ENCODE measurements around the gene SEMA6C.

Gene SEMA6C

GRCh38 chr1:151165738-151166504 is 19.5 kb upstream of the SEMA6C start, which contains the start of the genes LYSMD1 and SCNM1:
Gene LYSMD1 (minus strand): TSS chr1:151165902. CDS start chr1:151165258, 644 bp downstream.
Gene SCNM1 (plus strand): TSS chr1:151166144. CDS start chr1:151166153, 9 bp downstream.
- Histone ChIP-seq H3K4me3 (peak within 1 kb of the TSS; percentile 72 to 94 (median 88)), H3K27ac (peak within 1 kb of the TSS; percentile 73 to 89 (median 86)), H3K9ac (peak within 1 kb of the TSS; percentile 83 to 94 (median 89)), H4K20me1 (peaks cover 0 to 49% (median 23%) of the 10 kb centered on the region in 11 experiments; a peak in 12 of 22 replicates), H3K4me1 (peaks cover 33 to 64% (median 58%) of the 10 kb centered on the region in 10 experiments), H3K4me2 (peak within 1 kb of the TSS; percentile 91 to 100 (median 97)), H3K36me3 (peaks cover 44 to 83% (median 65%) of the 10 kb centered on the region in 11 experiments), H3K27me3 (no peaks in the 10 kb centered on the region), H3K9me3 (replicated peaks in 1 of 11) (no peaks in the 10 kb centered on the region)
- no peak for TF ChIP-seq Cebpa-rat (IDR thresholded peaks at IDR 0.05)

- peaks cover 44 to 83% (median 65%) of the 10 kb centered on the region in 11 experiments for H3K36me3 ChIP-seq
- peak overlapping the region; percentile 66 to 94 (median 84) for H3K9ac ChIP-seq
- peak overlapping the region; percentile 59 to 89 (median 80) for H3K27ac ChIP-seq
- no peak for TF ChIP-seq Cebpa-rat (IDR thresholded peaks at IDR 0.05)
- H3K27me3 ChIP-seq = no peaks in the 10 kb centered on the region
- H3K4me2 ChIP-seq = peak overlapping the region; percentile 73 to 96 (median 91)
- H3K4me1 ChIP-seq = peaks cover 40 to 70% (median 64%) of the 10 kb centered on the region in 10 experiments
- H3K4me3 ChIP-seq = peak overlapping the region; percentile 72 to 94 (median 88)
- H3K9me3 ChIP-seq (replicated peaks in 1 of 11) = no peaks in the 10 kb centered on the region
- H4K20me1 ChIP-seq = peaks cover 0 to 49% (median 29%) of the 10 kb centered on the region in 11 experiments; a peak in 12 of 22 replicates
Observed at GRCh38 chr1:151165281-151165737, 18.9 kb upstream of the SEMA6C start.

- H4K20me1 ChIP-seq = peaks cover 0 to 53% (median 33%) of the 10 kb centered on the region in 11 experiments; a peak in 10 of 22 replicates
- peak overlapping the region; percentile 73 to 96 (median 91) for H3K4me2 ChIP-seq
- peak overlapping the region; percentile 72 to 94 (median 88) for H3K4me3 ChIP-seq
- peaks cover 40 to 83% (median 60%) of the 10 kb centered on the region in 11 experiments for H3K36me3 ChIP-seq
- no peaks in the 10 kb centered on the region for H3K27me3 ChIP-seq
- H3K9me3 ChIP-seq (replicated peaks in 1 of 11) = no peaks in the 10 kb centered on the region
- H3K4me1 ChIP-seq = peaks cover 45 to 75% (median 69%) of the 10 kb centered on the region in 10 experiments
- peak overlapping the region; percentile 66 to 94 (median 84); a peak in 21 of 22 replicates for H3K9ac ChIP-seq
- peak overlapping the region; percentile 59 to 89 (median 80); a peak in 21 of 22 replicates for H3K27ac ChIP-seq
- TF ChIP-seq Cebpa-rat (IDR thresholded peaks at IDR 0.05) = no peak
Observed at GRCh38 chr1:151164732-151165280, 18.4 kb upstream of the SEMA6C start.

GRCh38 chr1:151159373-151159772 is 12.9 kb upstream of the SEMA6C start:
- no peaks in the 10 kb centered on the region for H3K9me3 ChIP-seq (replicated peaks in 1 of 11)
- peak overlapping the region in 9 of 10 experiments; percentile 64 to 85 (median 74); a peak in 18 of 20 replicates for H3K4me3 ChIP-seq
- H3K9ac ChIP-seq = peak overlapping the region; percentile 43 to 94 (median 87)
- peaks cover 8 to 61% (median 40%) of the 10 kb centered on the region in 11 experiments for H3K36me3 ChIP-seq
- peaks cover 0 to 50% (median 33%) of the 10 kb centered on the region in 11 experiments; a peak in 9 of 22 replicates for H4K20me1 ChIP-seq
- H3K4me1 ChIP-seq = peaks cover 65 to 89% (median 82%) of the 10 kb centered on the region in 10 experiments
- H3K27ac ChIP-seq = peak overlapping the region; percentile 70 to 99 (median 94); a peak in 21 of 22 replicates
- TF ChIP-seq Cebpa-rat (IDR thresholded peaks at IDR 0.05) = no peak
- H3K4me2 ChIP-seq = peak overlapping the region; percentile 82 to 99 (median 97)
- no peaks in the 10 kb centered on the region for H3K27me3 ChIP-seq

- H3K27ac ChIP-seq = peak overlapping the region; percentile 70 to 99 (median 94); a peak in 21 of 22 replicates
- TF ChIP-seq Cebpa-rat (IDR thresholded peaks at IDR 0.05) = no peak
Observed at GRCh38 chr1:151158751-151159251, 12.4 kb upstream of the SEMA6C start.

GRCh38 chr1:151158326-151158725 is 11.9 kb upstream of the SEMA6C start:
- Histone ChIP-seq H3K27ac (peak overlapping the region; percentile 70 to 99 (median 94); a peak in 21 of 22 replicates), H3K4me1 (peaks cover 55 to 86% (median 76%) of the 10 kb centered on the region in 10 experiments), H3K27me3 (no peaks in the 10 kb centered on the region), H3K36me3 (peaks cover 8 to 50% (median 35%) of the 10 kb centered on the region in 11 experiments), H3K4me3 (peak overlapping the region; percentile 56 to 85 (median 74); a peak in 19 of 20 replicates), H3K4me2 (peak overlapping the region; percentile 82 to 99 (median 97)), H4K20me1 (peaks cover 0 to 40% (median 28%) of the 10 kb centered on the region in 11 experiments; a peak in 8 of 22 replicates), H3K9ac (peak overlapping the region; percentile 77 to 94 (median 87); a peak in 21 of 22 replicates), H3K9me3 (replicated peaks in 1 of 11) (no peaks in the 10 kb centered on the region)
- no peak for TF ChIP-seq Cebpa-rat (IDR thresholded peaks at IDR 0.05)

More at GRCh38 chr1:151158751-151159251, 12.4 kb upstream of the SEMA6C start:
- Histone ChIP-seq H3K36me3 (peaks cover 8 to 55% (median 36%) of the 10 kb centered on the region in 11 experiments), H4K20me1 (peaks cover 0 to 45% (median 32%) of the 10 kb centered on the region in 11 experiments; a peak in 9 of 22 replicates), H3K4me3 (peak overlapping the region in 9 of 10 experiments; percentile 64 to 85 (median 74); a peak in 18 of 20 replicates), H3K9ac (peak overlapping the region; percentile 43 to 94 (median 87); a peak in 21 of 22 replicates), H3K4me2 (peak overlapping the region; percentile 82 to 99 (median 97)), H3K27me3 (no peaks in the 10 kb centered on the region), H3K9me3 (replicated peaks in 1 of 11) (no peaks in the 10 kb centered on the region), H3K4me1 (peaks cover 60 to 87% (median 77%) of the 10 kb centered on the region in 10 experiments)

GRCh38 chr1:151157067-151157531 is 10.7 kb upstream of the SEMA6C start:
- Histone ChIP-seq H3K9ac (peak overlapping the region; percentile 77 to 94 (median 87)), H3K4me2 (peak overlapping the region; percentile 82 to 99 (median 97)), H3K4me3 (peak overlapping the region; percentile 56 to 85 (median 74))

GRCh38 chr1:151156515-151156819 is 10.0 kb upstream of the SEMA6C start, which contains the start of gene TNFAIP8L2:
Gene TNFAIP8L2 (plus strand): TSS chr1:151156649. CDS start chr1:151158698, 2,049 bp downstream.
- Histone ChIP-seq H4K20me1 (peaks cover 0 to 21% (median 11%) of the 10 kb centered on the region in 11 experiments; a peak in 8 of 22 replicates), H3K27ac (peak within 1 kb of the TSS; percentile 70 to 99 (median 94)), H3K4me3 (peak within 1 kb of the TSS; percentile 56 to 85 (median 74)), H3K4me1 (peaks cover 49 to 67% (median 63%) of the 10 kb centered on the region in 10 experiments), H3K9ac (peak within 1 kb of the TSS; percentile 77 to 94 (median 87)), H3K27me3 (no peaks in the 10 kb centered on the region), H3K9me3 (replicated peaks in 1 of 11) (no peaks in the 10 kb centered on the region), H3K36me3 (peaks cover 8 to 34% (median 23%) of the 10 kb centered on the region in 11 experiments; a peak in 21 of 22 replicates), H3K4me2 (peak within 1 kb of the TSS; percentile 82 to 99 (median 97))
- no peak for TF ChIP-seq Cebpa-rat (IDR thresholded peaks at IDR 0.05)

More at GRCh38 chr1:151157067-151157531, 10.7 kb upstream of the SEMA6C start:
- Histone ChIP-seq H4K20me1 (peaks cover 0 to 28% (median 17%) of the 10 kb centered on the region in 11 experiments; a peak in 8 of 22 replicates), H3K27me3 (no peaks in the 10 kb centered on the region), H3K4me1 (peaks cover 55 to 73% (median 68%) of the 10 kb centered on the region in 10 experiments), H3K27ac (peak overlapping the region; percentile 70 to 99 (median 94)), H3K36me3 (peaks cover 8 to 41% (median 27%) of the 10 kb centered on the region in 11 experiments; a peak in 21 of 22 replicates), H3K9me3 (replicated peaks in 1 of 11) (no peaks in the 10 kb centered on the region)
- TF ChIP-seq Cebpa-rat (IDR thresholded peaks at IDR 0.05) = peak in 7 of 11 experiments; percentile 43 to 72 (median 50); a peak in 8 of 22 replicates
